ENCODE measurements around the gene RNF187. TPM values are rescaled to one million over a fixed set of nuclear protein-coding genes. Genes with fewer than 3 reads are reported as not detected.
A peak's percentile ranks its signal among the peaks of the same experiment; 100 is the strongest.

Gene RNF187
- total RNA-seq, 4 donors from 2014 or later: 75.8 to 106 (median 80.1) TPM

DNA sequence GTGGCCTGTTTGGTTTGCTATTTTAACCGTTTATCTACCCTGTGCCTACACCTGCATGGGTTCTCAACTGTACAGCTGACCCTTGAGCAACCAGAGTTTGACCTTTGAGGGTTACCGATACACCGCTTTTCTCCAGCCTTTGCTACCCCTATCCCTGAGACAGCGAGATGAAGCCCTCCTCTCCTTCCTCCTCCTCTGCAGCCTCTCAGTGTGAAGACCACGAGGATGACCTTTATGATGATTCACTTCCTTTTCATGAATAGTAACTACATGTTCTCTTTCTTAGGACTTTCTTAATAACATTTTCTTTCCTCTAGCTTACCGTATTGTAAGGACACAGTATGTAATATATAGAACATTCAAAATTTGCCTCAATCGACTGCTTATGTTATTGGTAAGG, 14.5 kb upstream of the RNF187 start:
- DNase-seq (ENCODE audit: low spot score in 2 of 2): peak in 1 of 2 donors; percentile 37
- no peak overlapping the region for H3K4me3 ChIP-seq (ENCODE audit: low read depth, poor library complexity, severe bottlenecking)
- no peak for TF ChIP-seq POLR2A (IDR thresholded peaks at IDR 0.05)
- TF ChIP-seq, protein P1, sequence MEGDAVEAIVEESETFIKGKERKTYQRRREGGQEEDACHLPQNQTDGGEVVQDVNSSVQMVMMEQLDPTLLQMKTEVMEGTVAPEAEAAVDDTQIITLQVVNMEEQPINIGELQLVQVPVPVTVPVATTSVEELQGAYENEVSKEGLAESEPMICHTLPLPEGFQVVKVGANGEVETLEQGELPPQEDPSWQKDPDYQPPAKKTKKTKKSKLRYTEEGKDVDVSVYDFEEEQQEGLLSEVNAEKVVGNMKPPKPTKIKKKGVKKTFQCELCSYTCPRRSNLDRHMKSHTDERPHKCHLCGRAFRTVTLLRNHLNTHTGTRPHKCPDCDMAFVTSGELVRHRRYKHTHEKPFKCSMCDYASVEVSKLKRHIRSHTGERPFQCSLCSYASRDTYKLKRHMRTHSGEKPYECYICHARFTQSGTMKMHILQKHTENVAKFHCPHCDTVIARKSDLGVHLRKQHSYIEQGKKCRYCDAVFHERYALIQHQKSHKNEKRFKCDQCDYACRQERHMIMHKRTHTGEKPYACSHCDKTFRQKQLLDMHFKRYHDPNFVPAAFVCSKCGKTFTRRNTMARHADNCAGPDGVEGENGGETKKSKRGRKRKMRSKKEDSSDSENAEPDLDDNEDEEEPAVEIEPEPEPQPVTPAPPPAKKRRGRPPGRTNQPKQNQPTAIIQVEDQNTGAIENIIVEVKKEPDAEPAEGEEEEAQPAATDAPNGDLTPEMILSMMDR (IDR thresholded peaks at IDR 0.05): no peak
- 65 to 69% methylated on average over 7 of the region's 7 CpGs for WGBS, 2 donors
- intact Hi-C loops (cut with DNase I; ENCODE audit: low total_unique reads): no loop called here

DNA sequence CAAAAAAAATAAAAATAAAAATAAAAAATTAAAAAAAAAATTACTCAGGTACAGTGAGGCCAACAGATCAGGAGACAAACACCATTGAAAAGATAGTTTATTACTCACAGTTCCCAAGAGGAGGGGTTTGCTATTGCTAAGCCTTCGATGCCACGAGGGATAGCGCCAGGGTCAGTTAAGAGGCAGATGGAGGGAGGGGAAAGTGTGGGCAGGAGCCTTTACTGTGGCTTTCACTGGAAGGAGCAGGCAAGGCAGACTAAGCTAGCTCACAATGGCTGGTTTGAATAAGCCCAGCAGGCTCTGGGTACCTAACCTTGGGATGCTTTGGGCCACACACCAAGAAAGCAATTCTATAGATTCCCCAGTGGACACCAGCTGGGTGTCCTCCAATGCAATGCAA, 12.7 kb upstream of the RNF187 start:
- H3K4me3 ChIP-seq (ENCODE audit: low read depth, poor library complexity, severe bottlenecking): no peak overlapping the region
- 75 to 77% methylated on average over 3 of the region's 3 CpGs for WGBS, 2 donors
- intact Hi-C loops (cut with DNase I; ENCODE audit: low total_unique reads): no loop called here
- TF ChIP-seq, protein P1 (IDR thresholded peaks at IDR 0.05): no peak
- no peak for TF ChIP-seq POLR2A (IDR thresholded peaks at IDR 0.05)
- peak in 1 of 2 donors; percentile 43 for DNase-seq (ENCODE audit: low spot score in 2 of 2)

DNA sequence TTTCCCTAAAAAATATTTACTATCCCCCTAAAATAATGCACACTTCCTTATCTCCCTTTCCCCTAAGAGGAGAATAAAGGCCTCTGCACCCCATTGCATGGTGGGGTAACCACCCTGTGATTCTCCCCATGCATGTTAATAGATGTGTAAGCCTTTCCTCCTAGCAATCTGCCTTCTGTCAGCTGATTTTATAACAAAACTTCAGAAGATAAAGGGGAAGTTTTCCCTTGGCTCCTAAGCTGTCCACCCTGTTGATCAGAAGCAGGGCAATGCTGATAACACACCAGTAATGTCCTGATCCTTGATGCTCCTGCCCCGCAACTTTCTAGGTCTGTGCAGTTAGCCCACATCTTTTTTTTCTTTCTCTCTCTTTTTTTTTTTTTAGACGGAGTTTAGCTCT, 11.4 kb upstream of the RNF187 start:
- no peak for DNase-seq (ENCODE audit: low spot score in 2 of 2)
- intact Hi-C loops (cut with DNase I; ENCODE audit: low total_unique reads): no loop called here
- TF ChIP-seq POLR2A (IDR thresholded peaks at IDR 0.05): no peak
- TF ChIP-seq, protein P1 (IDR thresholded peaks at IDR 0.05): no peak
- 77 to 79% methylated on average over 2 of the region's 2 CpGs for WGBS, 2 donors
- no peak overlapping the region for H3K4me3 ChIP-seq (ENCODE audit: low read depth, poor library complexity, severe bottlenecking)

DNA sequence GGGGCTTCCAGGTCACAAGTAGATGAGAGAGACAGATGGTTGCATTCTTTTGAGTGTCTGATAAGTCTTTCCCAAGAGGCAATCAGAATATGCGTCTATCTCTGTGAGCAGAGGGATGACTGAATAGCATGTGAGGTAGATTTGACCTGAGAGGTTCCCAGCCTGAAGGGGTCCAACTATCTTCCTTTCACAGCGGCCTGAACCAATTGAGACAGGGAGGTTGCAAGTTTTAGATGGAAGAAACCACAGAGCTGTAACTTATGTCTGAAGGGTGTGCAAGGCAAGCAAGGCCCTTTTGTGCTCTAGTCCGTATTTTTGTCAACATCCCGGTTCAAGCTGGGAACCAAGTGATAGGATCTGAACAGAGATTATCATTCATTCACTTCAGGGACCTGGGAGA, 9.9 kb upstream of the RNF187 start:
- DNase-seq (ENCODE audit: low spot score in 2 of 2): peak in 1 of 2 donors; percentile 15
- intact Hi-C loops (cut with DNase I; ENCODE audit: low total_unique reads): no loop called here
- 79 to 83% methylated on average over 4 of the region's 4 CpGs for WGBS, 2 donors
- TF ChIP-seq, protein P1 (IDR thresholded peaks at IDR 0.05): no peak
- TF ChIP-seq POLR2A (IDR thresholded peaks at IDR 0.05): no peak
- H3K4me3 ChIP-seq (ENCODE audit: low read depth, poor library complexity, severe bottlenecking): no peak overlapping the region

DNA sequence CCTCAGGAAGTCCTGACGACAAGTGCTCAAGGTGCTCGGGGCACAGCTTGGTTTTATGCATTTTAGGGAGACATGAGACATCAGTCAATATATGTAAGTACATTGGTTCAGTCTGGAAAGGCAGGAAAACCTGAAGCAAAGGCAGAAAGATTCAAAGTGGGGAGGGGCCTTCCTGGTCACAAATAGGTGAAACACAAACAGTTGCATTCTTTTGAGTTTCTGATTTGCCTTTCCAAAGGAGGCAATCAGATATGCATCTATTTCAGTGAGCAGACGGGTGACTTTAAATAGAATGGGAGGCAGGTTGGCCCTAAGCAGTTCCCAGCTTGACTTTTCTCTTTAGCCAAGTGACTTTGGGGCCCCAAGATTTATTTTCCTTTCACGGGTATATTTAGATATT, 8.9 kb upstream of the RNF187 start:
- no peak for DNase-seq (ENCODE audit: low spot score in 2 of 2)
- no peak for TF ChIP-seq POLR2A (IDR thresholded peaks at IDR 0.05)
- TF ChIP-seq, protein P1 (IDR thresholded peaks at IDR 0.05): no peak
- no peak overlapping the region for H3K4me3 ChIP-seq (ENCODE audit: low read depth, poor library complexity, severe bottlenecking)
- WGBS, 2 donors: 41 to 43% methylated on average over 4 of the region's 4 CpGs
- intact Hi-C loops (cut with DNase I; ENCODE audit: low total_unique reads): no loop called here

Measured in lower leg skin (tissue), 4 donors.